COR-L47 (cell line): ENCODE measurements around the gene HLA-DMB.

ENCODE experiments used
- DNase-seq: peaks from one replicate; lab custom pipeline; 2025; lab: John Stamatoyannopoulos, UW

The HLA-DMB gene

DNA sequence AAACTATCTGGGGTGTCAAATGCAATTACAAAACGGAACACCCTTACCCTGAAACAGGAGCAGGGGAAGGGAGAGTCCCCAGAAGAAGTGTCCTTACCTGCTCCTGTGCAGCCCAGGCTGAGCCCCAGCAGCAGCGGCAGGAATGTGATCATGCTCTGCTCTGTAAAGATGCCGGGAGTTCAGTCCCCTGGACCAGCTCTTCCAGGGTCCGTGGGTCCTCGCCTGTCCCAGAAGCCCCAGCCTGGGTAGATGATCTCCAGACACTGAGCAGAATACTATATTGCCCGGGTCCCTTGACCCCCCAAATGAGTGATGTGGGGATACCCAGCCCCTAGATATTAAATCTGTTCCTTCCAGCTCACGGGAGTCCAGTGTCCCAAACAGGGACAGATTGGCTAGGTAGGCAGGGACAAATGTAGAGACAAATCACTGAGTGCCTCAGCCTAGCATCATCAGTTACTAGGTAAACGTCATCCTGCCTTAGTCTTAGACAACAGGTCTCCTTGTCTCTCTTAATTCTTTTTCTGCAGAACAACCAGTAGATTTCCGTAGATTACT lies at the start of gene HLA-DMB:
TSS of gene HLA-DMB (minus strand) at position 373 of the 558 bp plus-strand sequence. CDS start at position 152, 221 bp downstream.
- DNase-seq = no peak

GRCh38 chr6:32989368-32989767 lies 48.5 kb upstream of the HLA-DMB start:
- no peak for DNase-seq

DNA sequence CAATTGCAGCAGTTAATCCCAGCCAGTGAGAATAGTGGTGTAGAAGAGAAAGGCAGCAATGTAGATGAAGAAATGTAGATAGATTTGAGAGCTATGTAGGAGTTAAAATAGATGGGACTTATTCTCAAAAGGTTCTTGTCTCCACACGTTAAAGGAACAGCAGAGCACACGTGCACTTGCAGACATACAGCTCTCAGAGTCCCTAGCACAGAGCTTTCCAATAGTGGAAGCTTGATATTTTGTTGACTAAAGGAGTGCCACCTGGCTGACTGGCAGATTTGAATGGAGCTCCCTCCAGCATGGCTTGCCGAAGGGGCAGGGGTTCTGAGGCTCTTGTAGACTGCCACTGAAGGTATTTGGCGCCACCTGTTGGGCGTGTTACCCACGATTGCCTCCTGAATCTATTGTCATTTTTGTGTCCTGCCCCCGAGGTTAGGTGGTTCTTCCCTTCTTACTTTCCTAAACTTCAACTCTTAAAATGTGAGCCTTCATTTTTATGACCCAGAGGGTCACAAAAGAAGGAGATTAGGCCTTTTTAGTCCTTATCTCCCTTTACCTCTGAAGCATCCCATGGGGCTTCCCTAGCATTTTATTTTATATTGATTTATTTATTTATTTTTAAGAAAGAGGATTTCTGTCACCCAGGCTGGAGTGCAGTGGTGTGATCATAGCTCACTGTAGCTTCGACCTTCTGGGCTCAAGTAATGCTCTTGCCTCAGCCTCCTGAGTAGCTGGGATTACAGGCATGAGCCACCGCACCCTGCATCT lies 44.0 kb upstream of the HLA-DMB start:
- peak; percentile 94 for DNase-seq

DNA sequence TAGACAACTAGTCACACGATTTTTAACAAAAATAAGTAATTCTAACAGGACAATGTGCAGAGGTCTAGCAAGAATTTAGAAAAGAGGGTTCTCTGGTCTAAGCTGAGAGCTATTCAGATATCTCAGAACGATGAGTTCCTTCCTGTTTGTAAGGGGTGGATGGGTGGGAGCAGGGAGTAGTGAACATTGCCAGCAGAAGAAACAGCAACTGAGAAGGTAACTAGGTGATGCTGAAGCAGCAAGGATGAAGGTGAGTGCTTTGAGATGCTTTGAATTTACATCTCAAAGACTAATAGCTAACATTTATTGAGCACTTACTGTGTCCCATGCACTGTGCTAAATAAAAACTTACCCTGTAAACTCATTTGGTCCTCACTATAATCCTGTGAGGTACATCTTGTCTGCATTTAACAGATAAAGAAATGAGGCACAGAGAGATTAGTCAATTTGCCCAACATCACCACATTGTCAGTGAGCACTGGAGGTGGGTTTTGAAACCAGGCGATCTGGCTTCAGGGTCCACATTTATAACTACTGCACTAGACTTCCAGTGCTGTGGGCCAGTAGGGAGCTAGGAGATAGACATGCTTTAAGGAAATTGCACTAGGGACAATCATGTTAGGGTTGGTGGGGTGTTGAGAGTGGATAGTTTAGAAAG lies 43.3 kb upstream of the HLA-DMB start:
- no peak for DNase-seq

DNA sequence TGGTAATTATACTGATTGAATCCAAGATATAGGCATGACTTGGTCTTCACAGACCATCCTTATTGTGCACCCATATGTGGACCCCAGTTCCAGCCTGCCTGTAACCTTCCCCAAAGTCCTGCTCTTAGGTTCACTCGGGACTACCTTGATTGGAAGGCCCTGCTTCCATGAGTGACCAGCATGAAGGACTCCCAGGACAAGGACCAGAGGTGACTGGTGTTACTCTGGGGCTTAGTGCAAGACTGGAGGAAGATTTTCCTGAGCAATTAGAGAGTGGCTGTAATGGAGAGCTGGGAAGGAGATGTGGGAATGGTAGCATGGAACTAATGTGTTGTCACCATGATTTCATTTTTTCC lies 42.6 kb upstream of the HLA-DMB start:
- no peak for DNase-seq

GRCh38 chr6:32982702-32983492 lies 42.1 kb upstream of the HLA-DMB start:
- DNase-seq = no peak

DNA sequence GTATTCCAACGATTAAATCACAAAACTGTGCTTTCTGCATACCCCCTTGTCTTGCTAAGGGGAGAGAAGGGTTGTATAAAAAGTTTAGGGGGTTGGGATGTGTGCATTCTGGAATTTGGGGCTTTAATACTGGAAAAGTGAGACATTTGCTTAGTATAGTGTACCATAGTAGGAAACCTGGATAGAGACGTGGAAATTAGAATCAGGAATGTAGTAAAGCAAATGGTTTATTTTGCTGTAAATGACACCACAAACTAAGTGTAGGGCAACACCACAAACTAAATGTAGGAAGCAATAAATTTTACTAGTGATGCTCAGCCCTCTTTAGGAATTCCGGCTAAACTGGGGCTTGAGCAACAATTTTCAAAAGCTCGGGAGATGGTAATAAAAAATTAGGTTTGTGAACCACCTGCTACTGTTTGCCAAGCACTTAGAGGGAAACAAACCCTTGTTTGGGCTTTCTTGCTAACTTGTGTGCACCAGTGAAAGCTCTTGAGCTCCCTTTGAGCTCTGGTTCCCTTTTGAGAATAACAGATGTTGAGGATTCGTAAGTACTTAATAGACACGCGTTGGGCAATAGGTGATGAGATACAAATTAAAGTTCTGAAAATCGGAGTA lies 41.4 kb upstream of the HLA-DMB start:
- DNase-seq = no peak

DNA sequence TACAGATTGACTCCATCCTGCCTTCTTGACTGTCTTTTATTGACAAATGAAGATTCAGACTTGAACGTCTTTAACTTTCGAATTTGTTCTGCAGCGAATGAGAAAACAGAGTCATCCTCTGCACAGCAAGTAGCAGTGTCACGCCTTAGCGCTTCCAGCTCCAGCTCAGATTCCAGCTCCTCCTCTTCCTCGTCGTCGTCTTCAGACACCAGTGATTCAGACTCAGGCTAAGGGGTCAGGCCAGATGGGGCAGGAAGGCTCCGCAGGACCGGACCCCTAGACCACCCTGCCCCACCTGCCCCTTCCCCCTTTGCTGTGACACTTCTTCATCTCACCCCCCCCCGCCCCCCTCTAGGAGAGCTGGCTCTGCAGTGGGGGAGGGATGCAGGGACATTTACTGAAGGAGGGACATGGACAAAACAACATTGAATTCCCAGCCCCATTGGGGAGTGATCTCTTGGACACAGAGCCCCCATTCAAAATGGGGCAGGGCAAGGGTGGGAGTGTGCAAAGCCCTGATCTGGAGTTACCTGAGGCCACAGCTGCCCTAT lies 39.7 kb upstream of the HLA-DMB start:
- no peak for DNase-seq

DNA sequence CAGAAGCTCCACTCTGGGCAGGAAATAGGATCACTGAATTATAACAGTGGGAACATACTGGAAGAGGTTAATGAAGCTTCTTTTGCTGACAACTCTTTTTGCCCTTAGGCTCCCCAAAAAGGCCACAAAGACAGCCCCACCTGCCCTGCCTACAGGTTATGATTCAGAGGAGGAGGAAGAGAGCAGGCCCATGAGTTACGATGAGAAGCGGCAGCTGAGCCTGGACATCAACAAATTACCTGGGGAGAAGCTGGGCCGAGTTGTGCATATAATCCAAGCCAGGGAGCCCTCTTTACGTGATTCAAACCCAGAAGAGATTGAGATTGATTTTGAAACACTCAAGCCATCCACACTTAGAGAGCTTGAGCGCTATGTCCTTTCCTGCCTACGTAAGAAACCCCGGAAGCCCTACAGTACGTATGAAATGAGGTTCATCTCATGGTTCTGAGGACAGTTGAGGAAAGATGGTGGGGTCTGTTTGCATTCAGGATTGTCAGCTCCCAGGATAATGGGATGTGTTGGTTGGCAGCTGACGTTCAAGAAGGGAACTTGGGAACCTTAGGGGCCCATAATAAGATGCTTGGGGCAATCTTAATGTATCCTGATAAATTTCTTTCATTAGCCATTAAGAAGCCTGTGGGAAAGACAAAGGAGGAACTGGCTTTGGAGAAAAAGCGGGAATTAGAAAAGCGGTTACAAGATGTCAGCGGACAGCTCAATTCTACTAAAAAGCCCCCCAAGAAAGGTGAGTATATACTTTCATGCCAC lies 39.1 kb upstream of the HLA-DMB start:
- no peak for DNase-seq

DNA sequence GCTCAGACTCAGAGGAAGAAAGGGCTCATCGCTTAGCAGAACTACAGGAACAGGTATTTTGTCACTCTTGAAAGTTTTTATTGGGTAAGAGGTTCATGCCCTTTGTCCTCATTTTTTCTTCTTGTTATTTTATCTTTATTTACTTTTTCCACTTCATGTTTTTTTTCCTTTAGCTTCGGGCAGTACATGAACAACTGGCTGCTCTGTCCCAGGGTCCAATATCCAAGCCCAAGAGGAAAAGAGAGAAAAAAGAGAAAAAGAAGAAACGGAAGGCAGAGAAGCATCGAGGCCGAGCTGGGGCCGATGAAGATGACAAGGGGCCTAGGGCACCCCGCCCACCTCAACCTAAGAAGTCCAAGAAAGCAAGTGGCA lies 37.1 kb upstream of the HLA-DMB start:
- no peak for DNase-seq

GRCh38 chr6:32977272-32977952 lies 36.6 kb upstream of the HLA-DMB start:
- DNase-seq = no peak

GRCh38 chr6:32976334-32977069 lies 35.7 kb upstream of the HLA-DMB start:
- no peak for DNase-seq

DNA sequence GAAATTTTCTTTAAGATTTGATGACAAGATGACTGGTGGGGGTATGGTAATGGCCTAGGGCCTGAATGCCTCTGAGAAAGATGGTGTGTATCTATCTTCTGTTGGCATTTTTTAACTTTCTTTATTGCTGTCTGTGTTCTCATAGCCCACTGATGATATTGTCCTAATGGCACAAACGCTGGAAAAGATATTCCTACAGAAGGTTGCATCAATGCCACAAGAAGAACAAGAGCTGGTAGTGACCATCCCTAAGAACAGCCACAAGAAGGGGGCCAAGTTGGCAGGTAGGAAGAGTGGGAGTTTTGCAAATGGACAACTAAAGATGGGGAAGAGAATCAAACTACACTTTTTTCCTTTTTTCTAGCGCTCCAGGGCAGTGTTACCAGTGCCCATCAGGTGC lies 35.1 kb upstream of the HLA-DMB start:
- no peak for DNase-seq

GRCh38 chr6:32974541-32975308 lies 33.9 kb upstream of the HLA-DMB start:
- no peak for DNase-seq

GRCh38 chr6:32974016-32974333 lies 33.1 kb upstream of the HLA-DMB start:
- DNase-seq = no peak

GRCh38 chr6:32973144-32974015 lies 32.6 kb upstream of the HLA-DMB start:
- peak; percentile 62 for DNase-seq

- no peak for DNase-seq
These were observed 31.7 kb upstream of the HLA-DMB start for GRCh38 chr6:32972353-32973143.
